ENCODE results near the gene MAMLD1.

- TF ChIP-seq, protein P1, sequence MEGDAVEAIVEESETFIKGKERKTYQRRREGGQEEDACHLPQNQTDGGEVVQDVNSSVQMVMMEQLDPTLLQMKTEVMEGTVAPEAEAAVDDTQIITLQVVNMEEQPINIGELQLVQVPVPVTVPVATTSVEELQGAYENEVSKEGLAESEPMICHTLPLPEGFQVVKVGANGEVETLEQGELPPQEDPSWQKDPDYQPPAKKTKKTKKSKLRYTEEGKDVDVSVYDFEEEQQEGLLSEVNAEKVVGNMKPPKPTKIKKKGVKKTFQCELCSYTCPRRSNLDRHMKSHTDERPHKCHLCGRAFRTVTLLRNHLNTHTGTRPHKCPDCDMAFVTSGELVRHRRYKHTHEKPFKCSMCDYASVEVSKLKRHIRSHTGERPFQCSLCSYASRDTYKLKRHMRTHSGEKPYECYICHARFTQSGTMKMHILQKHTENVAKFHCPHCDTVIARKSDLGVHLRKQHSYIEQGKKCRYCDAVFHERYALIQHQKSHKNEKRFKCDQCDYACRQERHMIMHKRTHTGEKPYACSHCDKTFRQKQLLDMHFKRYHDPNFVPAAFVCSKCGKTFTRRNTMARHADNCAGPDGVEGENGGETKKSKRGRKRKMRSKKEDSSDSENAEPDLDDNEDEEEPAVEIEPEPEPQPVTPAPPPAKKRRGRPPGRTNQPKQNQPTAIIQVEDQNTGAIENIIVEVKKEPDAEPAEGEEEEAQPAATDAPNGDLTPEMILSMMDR (IDR thresholded peaks at IDR 0.05; ENCODE audit: low read depth, low read length, poor library complexity, severe bottlenecking) = no peak
- TF ChIP-seq EZH2phosphoT487 (IDR thresholded peaks at IDR 0.05; ENCODE audit: borderline replicate concordance, low read length) = no peak
Observed at GRCh38 chrX:150364347-150365050, 1.4 kb downstream of the MAMLD1 start.
